ENCODE data around the gene LITAF.
"Not testable (repeated sequence)": the region's sequence is repeated elsewhere in the genome, so short reads cannot be mapped to it uniquely, and the experiment has no call there.

Gene LITAF

DNA sequence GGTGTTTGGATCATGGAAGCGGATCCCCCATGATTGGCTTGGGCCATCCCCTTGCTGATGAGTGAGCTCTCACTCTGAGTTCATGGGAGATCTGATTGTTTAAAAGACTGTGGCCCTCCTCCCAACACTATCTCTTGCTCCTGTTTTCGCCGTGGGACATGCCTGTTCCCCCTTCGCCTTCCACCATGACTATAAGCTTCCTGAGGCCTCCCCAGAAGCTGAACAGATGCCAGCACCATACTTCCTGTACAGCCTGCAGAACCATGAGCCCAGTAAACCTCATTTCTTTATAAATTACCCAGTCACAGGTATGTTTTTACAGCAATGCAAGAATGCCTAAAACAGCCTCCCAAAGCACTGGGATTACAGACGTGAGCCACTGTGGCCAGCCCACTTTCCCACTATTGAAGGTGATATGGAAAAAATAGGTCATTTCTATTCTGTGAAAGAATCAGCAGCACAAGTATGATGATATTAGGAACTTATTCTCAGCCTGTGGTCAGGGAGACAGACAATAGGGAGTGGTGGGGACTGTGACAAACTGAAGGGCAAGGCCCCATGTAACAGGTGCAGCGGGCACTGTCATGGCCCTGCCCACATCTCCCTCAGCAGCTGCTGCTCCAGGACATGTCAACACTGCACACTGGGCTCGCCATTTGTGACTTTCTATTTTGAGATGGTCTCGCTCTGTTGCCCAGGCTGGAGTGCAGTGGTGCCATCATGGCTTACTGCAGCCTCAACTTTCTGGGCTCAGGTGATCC lies 33.7 kb upstream of the LITAF start:
- no peak for DNase-seq

DNA sequence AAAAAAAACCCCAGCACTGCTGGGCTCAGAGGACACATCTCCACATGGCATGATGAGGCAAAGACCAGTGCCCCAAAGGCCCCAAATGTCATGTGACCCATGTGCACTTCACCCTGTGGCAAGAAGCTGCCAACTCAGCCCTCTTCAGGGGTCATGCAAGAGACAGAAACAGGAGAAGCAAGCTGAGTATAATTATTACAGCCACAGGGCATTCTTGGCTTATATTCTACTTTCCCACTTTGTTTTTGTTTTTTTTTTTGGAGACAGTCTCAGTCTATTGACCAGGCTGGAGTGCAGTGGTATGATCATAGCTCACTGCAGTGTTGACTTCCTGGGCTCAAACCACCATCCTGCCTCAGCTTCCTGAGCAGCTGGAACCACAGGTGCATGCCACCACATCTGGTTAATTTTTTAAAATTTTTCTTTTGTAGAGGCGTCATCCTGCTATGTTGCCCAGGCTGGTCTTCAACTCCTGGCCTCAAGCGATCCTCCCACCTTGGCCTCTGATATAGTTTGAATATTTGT lies 32.7 kb upstream of the LITAF start:
- no peak for DNase-seq

DNA sequence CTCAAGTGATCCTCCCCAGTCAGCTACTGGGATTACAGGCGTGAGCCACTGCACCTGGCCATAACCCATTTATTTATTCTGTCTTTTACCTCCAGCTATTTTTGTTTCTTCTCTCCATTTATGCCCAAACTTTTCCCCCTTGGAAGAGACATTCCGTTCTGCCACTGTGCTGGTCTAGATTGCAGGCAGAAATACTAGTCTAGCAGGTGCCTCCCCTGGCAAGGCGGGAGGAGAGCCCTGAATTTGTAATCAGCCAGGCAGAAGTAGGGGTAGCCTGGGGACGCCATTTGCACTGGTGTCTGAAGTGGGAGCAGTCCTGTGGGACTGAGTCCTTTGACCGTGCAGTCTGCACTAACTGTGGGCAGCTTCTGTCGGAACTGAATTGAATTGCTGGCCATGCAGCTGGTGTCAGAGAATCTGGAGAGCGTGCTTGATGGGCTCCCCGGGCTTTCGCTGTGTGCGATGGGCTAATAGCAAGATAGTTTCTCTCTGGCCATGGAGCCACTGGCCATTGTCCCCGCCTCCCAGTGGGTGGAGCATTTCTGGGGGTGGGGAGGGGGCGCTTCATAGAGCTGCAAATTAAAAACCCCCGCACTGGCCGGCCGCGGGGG lies 31.5 kb upstream of the LITAF start:
- no peak for DNase-seq

DNA sequence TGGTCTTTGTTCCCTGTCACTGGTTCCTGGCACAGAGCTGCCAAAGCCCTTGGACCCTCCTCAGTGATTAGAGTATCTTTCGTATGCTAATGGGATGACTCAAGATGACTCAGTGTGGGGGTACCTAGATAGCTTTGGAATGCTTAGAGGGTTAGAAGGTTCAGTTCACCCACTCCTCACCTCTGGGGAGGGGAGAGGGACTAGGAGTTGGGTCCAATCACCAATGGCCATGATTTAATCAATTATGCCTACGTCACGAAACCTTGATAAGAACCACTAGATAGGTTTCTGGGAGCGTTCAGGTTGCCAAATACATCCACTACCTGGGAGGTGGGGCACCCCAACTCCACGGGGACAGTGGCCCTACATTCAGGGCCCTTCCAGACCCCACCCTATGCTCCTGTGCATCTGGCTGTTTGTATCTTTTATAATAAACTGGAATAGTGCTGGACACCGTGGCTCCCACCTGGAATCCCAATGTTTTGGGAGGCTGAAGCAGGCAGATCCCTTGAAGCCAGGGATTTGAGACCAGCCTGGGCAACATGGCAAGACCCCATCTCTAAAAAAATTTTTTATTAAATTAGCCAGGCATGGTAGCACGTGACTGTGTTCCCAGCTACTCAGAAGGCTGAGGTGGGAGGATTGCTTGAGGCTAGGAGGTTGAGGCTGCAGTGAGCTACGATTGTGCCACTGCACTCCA lies 29.2 kb upstream of the LITAF start:
- DNase-seq, result no peak

DNA sequence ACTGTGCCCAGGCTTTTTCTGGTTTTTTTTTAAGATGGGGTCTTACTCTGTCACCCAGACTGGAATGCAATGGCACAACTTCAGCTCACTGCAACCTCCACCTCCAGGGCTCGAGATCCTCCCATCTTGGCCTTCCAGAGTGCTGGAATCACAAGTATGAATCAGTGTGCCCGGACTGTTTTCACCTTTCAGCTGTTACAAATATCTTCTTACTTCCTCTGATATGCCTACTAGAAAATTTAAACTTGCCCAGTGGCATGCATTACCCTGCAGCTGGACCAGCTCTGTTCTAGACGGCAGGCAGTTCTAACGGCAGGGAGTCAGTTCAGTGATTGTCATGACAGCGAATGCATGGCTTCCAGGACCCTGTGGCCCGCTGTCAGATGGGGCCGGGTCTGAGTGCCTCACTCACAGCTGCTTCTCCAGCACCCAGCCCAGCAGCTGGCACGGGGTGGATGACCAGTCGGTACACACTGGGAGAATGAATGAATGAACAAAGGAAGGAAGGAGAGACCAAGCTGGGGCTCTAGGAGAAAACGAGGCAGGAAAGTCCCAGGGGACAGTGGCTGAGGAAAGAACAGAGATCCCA lies 28.0 kb upstream of the LITAF start:
- no peak for DNase-seq

DNA sequence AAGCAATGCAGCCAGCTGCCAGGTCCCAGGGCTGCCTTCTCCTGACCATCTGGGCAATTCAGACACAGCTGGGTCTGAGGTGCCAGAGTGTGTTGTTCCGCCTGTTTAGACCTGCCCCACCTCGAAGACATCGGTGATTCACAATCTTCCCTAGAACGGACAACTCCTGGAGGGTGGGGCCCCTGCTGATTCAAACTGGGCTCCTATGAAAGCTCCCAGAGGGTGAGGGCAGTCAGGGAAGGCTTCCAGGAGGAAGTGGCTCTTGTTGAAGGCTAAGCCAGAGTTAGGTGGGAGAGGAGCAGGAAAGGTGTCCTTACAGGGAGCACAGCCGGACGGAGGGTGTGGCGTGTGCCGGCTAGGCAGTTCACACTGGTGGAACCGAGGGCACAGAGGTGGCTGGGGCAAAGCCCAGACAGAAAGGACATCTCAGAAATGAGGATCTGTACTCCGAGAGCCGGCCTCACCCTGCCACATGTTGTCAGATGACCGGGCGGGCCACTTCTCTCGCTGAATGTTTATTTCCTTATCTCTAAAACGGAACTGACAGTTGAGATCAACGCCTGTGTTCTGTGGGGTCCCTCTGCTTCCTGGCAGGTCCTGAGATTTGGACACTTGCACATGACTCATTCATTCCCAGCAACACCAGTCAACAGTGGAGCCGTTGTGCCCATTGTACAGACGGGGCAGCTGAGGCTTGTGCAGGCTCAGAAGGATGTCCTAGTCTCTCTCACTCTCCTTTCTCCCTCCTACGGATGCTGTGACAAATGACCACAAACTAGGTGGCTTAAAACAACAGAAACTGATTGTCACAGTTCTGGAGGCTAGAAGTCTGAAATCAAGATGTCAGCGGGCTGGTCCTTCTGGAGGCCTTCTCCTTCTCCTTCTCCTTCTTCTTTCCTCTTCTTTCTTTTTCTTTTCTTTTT lies 26.9 kb upstream of the LITAF start:
- no peak for DNase-seq

DNA sequence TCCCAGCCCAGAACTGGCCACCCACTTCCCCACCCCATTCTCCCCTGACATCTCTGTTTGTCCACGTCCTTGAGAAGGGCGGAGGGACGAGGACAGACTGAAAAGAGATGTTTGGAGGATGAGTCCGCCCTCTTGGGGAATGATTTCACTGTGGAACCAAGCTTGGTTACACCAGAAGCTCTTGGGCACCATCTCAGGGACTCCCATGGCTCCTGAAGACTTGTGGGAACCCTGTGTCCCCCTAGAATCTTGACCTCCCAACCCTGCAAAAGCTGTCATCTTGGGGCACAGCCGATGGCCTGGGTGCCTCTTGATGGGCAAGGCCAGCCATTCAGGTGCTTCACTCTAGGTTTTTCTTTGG lies 25.9 kb upstream of the LITAF start:
- no peak for DNase-seq

DNA sequence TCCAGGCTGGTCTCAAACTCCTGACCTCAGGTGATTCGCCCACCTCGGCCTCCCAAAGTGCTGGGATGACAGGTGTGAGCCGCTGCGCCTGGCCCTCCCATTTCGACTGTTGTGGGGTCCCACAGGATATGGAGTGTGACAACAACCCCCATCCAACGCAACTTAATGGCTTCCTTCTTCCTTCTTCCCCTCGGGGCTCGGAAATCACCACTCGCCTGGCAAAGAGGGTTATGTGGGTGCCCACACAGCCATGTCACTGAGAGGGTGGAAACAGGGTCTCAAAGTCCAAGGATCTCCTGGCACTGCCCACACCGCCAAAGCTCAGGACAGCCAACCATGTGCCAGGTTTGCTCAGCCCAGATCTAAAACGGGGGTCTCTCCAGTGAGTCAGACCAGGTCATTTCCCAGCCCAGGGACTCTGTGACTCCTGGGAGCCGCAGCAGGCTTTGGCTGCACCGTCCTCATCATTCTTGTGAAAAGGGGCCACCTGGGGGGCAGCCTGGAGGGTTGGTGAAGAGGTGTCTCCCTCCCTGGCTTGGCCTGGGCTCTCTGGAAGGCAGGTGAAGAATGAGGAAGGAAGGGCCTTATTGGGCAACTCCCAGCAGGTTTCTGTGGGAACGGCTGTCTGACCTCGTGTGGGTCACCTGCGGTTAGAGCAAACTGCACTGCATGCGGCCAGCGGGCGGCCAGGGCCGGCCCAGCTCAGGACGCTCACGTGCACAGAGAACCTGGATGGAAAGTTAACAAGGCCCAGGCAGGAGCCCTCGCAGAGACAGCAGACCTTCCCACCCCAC lies 25.3 kb upstream of the LITAF start:
- DNase-seq, result no peak

DNA sequence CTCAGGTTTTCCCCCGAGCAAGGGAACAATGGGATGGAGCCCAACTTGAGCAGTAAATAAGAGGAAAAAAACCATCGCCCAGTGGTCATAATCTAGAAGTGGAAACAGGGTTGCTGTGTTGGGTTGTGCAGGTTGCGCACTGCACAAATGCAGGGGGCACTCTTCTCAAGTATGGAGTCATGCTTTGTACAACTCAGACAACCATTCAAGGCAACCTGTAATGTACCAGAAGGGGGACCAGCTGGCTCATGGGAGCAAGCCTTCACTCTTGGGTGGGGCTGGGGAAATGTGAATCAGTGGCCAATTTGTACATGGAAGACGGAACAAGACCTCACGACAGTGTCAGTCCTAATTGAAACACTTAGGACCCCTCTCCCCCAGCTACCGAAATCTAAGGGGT lies 23.9 kb upstream of the LITAF start:
- DNase-seq, result no peak

DNA sequence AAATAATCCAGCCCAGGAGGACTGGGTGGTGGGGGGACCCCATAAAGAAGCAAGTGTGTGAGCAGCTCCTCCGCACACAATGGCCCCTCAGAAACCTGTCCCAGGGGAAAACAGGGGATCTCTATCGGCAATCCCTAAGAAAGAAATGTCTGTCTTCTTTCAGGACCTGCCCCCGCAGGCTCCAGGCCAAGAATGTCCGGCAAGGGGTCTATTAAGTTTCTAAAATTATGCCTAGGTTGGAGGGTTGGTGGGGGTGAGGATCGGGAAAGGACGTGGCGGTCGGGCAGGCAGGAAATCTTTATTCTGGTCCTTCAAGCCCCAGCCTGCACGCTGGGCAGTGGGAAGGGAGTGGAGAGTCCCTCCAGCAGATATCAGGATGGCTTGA lies 23.4 kb upstream of the LITAF start:
- DNase-seq, result no peak

DNA sequence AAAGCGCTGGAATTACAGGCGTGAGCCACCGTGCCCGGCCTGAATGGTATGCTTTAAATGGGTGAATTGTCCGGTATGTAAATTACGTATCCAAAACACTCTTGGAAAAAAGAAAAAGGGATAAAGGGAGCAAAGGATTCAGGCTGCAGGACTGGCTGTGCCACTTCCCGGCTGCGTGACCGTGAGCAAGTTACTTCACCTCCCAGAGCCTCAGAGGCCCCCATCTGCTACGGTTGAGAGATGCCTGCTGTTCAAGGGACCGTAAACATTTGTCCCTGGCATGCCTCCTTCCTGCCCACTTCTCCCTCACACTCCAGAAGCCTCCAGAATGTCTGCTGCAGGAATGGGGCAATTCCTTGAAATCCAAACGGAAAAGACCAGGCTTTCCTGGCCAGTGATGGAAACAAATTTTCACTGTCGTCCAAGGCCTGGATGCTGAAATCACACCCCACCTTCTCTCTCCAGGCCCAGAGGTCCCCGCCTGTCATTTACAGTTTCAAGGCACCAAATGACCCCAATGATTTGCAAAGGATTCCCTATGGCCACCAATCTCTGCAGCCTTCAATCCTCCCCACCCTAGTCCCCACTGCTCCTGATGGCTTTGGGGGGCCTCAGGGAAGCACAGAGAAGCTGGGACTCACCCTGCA lies 22.9 kb upstream of the LITAF start:
- DNase-seq, result no peak

DNA sequence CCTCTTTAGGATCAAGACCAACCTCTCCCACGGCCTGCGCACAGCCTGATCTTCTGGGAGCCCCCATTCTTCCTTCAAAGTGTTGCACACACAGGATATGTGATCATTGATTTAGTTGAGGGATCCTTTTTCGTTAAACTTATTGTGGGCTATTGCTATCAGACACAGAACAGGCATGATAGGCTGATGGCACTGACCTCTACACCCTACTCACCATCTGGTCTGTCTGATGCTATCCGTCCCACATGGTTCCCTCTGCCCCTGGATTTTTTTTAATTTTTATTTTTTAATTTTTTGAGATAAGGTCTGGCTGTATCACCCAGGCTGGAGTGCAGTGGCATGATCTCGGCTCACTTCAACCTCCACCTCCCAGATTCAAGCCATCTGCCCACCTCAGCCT lies 19.2 kb upstream of the LITAF start:
- DNase-seq, result no peak

DNA sequence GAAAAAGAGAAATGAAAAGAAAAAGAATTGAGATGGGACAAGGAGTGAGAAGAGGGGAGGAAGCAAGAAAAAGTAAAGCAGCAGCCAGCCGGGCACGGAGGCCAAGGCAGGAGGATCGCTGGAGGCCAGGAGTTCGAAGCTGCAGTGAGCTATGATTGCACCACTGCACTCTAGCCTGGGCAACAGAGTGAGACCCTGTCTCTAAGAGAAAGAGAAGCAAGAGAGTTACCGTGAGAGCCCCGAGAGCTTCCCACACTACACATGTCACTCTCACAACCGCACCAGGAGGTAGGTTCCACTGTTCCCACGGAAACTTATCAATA lies 18.8 kb upstream of the LITAF start:
- DNase-seq, result no peak

DNA sequence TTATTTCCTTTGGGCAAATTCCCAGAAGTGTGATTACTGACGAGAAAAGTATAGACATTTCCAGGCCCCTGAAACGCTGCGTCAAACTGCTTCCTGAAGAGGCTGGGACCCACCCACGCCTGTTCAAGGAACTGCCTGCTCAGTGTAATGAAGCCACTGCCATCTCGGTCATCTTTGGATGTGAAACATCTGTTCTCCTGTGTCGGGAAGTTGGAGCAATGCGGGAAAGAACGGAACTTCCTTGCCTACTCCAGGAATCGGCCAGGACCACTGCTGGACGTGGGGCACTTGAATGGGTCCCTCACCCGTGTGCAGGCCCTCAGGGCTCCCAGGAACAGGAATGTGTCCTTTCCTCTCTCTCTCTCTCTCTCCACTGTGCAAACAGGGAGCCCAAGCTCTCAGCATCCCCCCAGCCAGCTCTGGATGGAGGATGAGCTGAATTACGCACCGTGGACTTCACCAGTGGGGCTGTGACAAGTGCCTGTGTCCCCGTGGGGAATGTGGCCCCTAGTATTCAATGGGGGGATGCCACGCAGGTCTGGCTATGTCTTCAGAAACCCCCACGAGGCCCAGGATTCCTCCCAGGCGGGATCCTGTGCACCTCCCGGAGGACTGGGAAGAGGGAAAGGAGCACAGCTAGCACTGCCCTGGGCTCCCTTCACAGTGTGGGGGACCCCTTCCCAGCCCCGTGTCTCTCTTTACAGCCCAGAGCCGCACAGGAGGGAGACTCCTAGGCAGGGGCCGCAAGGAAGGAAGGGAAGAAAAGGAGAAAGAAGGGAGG lies 18.3 kb upstream of the LITAF start:
- no peak for DNase-seq

DNA sequence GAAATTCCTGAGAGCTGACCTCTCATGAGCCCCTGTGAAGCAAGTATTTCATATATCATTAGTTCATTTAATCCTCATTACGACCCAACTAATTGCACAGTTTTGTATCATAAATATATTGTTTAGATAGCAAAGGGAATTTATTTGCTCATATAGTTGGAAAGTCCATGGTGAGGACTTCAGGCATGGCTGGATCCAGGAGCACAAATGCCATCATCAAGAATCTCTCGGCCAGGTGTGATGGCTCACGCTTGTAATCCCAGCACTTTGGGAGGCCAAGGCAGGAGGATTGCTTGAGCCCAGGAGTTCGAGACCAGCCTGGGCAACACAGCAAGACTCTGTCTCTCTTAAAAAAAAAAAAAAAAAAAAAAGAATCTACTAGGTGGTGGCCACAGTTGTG lies 17.6 kb upstream of the LITAF start:
- not testable (repeated sequence) for DNase-seq

DNA sequence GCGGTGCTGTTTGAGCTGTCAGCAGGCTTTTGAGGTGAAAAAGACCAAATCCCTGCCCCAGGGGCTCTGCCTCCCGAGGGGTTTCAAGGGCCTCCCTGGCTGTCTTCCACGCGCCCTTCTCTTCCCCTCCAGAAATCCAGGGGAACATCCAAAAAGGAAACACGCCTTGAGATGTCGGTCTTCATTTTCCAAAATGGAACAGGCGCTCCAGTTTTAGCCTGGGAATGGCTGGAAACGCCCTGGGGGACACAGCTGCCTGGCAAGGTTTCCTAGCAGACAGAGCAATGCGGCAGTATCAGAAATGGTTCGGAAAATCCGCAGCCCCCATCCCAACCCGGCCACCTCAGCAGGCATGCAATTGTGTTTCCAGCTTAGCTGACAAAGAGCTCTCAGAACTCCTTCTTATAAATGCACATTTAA lies 16.6 kb upstream of the LITAF start:
- no peak for DNase-seq

DNA sequence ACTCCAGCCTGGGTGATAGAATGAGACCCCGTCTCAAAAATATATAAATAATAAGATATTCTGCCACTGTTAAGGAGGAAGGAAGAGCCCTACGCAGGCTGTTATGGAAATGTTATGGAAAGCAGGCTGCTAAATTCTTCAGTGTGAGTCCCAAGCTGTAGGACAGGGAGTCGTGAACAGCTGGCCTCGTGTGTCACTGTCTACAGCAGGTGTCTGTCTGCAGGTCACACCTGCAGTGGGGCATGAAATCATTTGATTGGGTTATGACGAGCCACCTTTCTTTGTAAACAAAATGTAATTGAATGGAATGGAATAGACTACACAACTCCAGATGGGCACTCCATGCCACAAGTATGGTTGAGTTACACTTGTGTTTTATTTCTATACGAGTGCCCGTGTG lies 15.6 kb upstream of the LITAF start:
- DNase-seq, result peak; percentile 81

DNA sequence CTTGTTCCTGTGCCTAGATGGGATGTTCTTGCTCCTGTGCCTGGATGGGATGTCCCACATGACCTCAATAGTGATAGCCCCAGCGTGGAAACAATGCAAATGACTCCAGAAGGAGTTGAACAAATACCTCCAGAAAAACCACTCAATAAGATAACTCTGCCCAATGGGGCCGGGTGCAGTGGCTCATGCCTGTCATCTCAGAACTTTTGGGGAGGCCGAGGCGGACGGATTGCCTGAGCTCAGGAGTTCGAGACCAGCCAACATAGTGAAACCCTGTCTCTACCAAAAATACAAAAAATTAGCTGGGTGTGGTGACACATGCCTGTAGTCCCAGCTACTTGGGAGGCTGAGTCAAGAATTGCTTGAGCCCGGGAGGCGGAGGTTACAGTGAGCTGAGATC lies 15.2 kb upstream of the LITAF start:
- no peak for DNase-seq

DNA sequence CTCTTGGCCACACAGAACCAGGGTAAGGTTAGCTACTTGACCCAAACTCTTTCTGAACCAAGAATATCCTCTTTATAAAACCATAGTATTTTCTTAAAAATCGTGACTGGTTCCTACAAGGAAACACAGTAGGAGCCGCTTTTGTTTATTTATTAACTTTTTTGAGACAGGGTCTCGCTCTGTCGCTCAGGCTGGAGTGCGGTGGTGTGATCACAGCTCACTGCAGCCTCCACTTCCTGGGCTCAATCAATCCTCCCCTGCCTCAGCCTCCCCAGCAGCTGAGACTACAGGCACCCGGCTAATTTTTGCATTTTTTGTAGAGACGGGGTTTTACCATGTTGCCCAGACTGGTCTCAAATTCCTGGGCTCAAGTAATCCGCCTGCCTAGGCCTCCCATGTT lies 14.7 kb upstream of the LITAF start:
- no peak for DNase-seq

DNA sequence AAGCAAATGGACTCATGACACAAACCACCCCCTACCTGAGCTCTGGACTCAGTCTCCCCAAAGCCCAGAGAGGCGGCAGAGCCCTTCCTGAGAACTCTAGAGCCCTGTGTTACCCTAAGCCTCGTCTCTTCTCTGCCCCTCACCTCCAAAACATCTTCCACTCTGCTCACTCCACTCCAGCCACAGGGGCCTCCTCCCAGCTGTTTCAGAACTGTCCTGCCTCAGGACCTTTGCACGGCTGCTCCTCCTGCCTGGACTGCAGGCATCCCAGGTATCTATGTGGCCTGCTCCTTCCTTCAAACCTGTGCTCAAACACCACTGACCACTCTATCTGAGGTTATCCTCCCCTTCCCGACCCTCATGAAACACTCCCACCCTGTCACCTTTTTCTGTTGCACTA lies 12.9 kb upstream of the LITAF start:
- DNase-seq, result no peak

Measured in NCI-H2029 treated with DMSO at 0.1 percent for 48 hours (cell line).